Retinal pigment epithelial cell (primary cell): ENCODE data around the gene KLHL3.

Source experiments
- DNase-seq: peaks from one replicate; pipeline ENCODE4 v3.0.0-alpha.2; 2010; ENCODE audit warnings: low read depth
- H3K4me3 ChIP-seq: 2 replicates; pipeline ENCODE4 v1.5.1; 2011; ENCODE audit warnings: mild to moderate bottlenecking, low read length, control low read depth, moderate library complexity
- CTCF ChIP-seq: conservative IDR thresholded peaks from 2 replicates; pipeline ENCODE4 v1.5.1; 2011; ENCODE audit warnings: low read depth, low read length, control low read depth, inconsistent platforms

The KLHL3 gene

DNA sequence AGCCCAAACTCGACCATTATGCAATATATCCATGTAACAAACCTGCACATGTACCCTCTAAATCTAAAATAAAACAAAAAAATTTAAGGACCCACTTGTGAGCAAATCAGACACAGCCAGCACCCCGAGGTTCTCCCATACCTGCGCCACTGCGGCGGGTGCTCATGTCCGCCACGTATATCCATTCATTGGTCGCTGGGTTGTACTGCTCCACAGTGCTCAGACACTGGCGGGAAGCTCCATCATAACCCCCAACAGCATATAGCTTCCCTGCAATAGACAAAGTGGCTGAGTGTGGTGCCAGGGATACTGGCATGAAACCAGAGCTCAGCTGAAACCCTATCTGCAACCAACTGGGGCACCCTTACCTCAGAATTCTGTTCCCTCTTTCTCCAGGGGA, 102.0 kb downstream of the KLHL3 start:
- DNase-seq = no peak
- no peak overlapping the region for H3K4me3 ChIP-seq
- TF ChIP-seq CTCF = no peak

- no peak overlapping the region for H3K4me3 ChIP-seq
- TF ChIP-seq CTCF = no peak
- DNase-seq = no peak
Observed at GRCh38 chr5:137632716-137633115, 103.2 kb downstream of the KLHL3 start.

DNA sequence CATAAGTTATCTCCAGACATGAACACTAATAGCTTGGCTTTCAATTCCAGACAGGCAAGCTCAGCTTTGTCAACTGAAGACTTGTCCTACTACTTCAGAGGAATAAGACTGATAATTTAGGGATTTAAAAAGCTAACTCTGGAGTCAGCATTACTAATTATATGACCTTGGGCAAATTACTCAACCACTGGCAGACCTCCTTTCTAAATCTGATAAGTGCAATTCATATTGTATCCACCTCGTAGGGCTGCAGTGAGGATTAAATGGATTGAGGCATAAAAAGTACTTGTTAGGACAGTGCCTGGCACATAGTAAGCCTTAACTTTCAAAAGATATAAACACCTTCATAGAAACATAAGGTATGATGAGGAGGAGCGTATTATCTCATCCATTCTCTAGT, 104.4 kb downstream of the KLHL3 start:
- TF ChIP-seq CTCF = no peak
- no peak for DNase-seq
- no peak overlapping the region for H3K4me3 ChIP-seq

GRCh38 chr5:137630972-137631370, 104.9 kb downstream of the KLHL3 start:
- no peak for TF ChIP-seq CTCF
- no peak overlapping the region for H3K4me3 ChIP-seq
- DNase-seq = no peak

GRCh38 chr5:137630216-137630971, 105.5 kb downstream of the KLHL3 start:
- no peak for TF ChIP-seq CTCF
- no peak overlapping the region for H3K4me3 ChIP-seq
- no peak for DNase-seq

- no peak for DNase-seq
- no peak overlapping the region for H3K4me3 ChIP-seq
- TF ChIP-seq CTCF = peak; percentile 91
Observed at GRCh38 chr5:137629646-137630045, 106.2 kb downstream of the KLHL3 start.

DNA sequence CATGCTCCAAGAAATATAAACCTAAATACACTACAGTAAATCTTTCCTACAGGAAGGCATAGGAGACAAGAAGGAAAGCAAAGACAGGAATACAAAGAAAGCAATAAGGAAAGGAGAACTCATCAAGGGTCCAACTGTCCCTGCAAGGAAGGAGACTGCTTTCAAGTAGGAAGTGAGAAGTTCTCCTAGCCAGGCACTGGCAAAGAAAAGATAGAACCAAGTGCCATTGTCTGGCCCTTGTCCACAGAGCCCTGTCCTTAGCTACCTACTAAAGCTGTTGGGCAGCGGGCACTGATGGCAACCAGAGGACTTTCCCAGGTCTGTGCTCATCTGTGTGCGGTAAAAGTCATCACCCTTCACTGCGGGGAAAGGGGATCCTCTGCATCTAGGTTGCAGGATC, 108.2 kb downstream of the KLHL3 start:
- H3K4me3 ChIP-seq = no peak overlapping the region
- TF ChIP-seq CTCF = no peak
- DNase-seq = no peak
